Left ventricle myocardium inferior (tissue), 1 donor: ENCODE results near the gene PSD. TPM values are rescaled to one million over a fixed set of nuclear protein-coding genes. Genes with fewer than 3 reads are reported as not detected.

Source experiments
- DNase-seq: peaks from one replicate; pipeline ENCODE4 v3.0.0-alpha.2; 2020
- H3K27ac ChIP-seq: fragments of 200-600 bp; replicated peaks from 2 replicates; pipeline ENCODE4 v1.8.0; 2021
- H3K27me3 ChIP-seq: fragments of 200-600 bp; 2 replicates; pipeline ENCODE4 v1.8.0; 2021; ENCODE audit warnings: low read depth
- H3K36me3 ChIP-seq: fragments of 200-600 bp; 2 replicates; pipeline ENCODE4 v1.8.0; 2021
- H3K4me1 ChIP-seq: fragments of 200-600 bp; 2 replicates; pipeline ENCODE4 v1.8.0; 2021
- H3K4me3 ChIP-seq: fragments of 200-600 bp; 2 replicates; pipeline ENCODE4 v1.8.0; 2021; ENCODE audit warnings: mild to moderate bottlenecking, moderate library complexity
- H3K9me3 ChIP-seq: fragments of 200-600 bp; replicated peaks from 2 replicates; pipeline ENCODE4 v1.8.0; 2021
- intact Hi-C: fragments of 100-400 bp; cut with micrococcal nuclease; formaldehyde crosslinking; loops from one replicate; pipeline ENCODE4 v1.11.0; 2022
- total RNA-seq: library from RNA; stranded (reverse); fragmentation: NEBNext Ultra II Directional; extraction: Animal tissue kit (Norgen Biotek cat#: 25700); gene quantifications from one replicate; pipeline ENCODE4 v1.2.1, GENCODE V29; 2021
- TF ChIP-seq, protein P1 (sequence below): fragments of 200-600 bp; IDR thresholded peaks from 2 replicates; pipeline ENCODE4 v1.8.0; 2021; ENCODE audit warnings: antibody characterized with exemption, mild to moderate bottlenecking, borderline replicate concordance
- donor health status: DM: no; HTN: yes; CAD: no; lungs with severe emphysema.

The PSD gene
- total RNA-seq, 1 donor from 2014 or later, result 0.93 TPM

DNA sequence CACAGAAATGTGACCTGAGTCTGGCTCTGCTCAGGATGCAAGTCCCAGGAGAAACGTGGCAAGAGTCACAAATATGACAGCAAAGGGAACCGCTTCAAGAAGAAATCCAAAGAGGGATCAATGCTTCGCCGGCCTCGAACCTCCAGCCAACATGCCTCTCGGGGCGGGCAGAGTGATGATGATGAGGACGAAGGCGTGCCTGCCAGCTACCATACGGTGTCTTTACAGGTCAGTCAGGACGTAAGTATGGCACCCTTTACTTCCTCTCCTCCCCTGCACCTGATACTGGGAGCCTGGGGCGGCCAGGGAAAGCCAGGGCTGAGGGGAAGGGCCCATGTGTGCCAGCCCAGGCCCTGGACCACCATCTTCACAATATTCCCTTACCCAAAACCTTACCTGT is 41.7 kb downstream of the PSD start:
- TF ChIP-seq, protein P1, sequence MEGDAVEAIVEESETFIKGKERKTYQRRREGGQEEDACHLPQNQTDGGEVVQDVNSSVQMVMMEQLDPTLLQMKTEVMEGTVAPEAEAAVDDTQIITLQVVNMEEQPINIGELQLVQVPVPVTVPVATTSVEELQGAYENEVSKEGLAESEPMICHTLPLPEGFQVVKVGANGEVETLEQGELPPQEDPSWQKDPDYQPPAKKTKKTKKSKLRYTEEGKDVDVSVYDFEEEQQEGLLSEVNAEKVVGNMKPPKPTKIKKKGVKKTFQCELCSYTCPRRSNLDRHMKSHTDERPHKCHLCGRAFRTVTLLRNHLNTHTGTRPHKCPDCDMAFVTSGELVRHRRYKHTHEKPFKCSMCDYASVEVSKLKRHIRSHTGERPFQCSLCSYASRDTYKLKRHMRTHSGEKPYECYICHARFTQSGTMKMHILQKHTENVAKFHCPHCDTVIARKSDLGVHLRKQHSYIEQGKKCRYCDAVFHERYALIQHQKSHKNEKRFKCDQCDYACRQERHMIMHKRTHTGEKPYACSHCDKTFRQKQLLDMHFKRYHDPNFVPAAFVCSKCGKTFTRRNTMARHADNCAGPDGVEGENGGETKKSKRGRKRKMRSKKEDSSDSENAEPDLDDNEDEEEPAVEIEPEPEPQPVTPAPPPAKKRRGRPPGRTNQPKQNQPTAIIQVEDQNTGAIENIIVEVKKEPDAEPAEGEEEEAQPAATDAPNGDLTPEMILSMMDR, result no peak
- Histone ChIP-seq H3K27ac (no peak overlapping the region), H3K4me1 (no peaks in the 10 kb centered on the region), H3K9me3 (no peaks in the 10 kb centered on the region), H3K36me3 (peaks cover 100% of the 10 kb centered on the region), H3K27me3 (no peaks in the 10 kb centered on the region), H3K4me3 (no peak overlapping the region)
- intact Hi-C loops, result no loop called here
- no peak for DNase-seq

DNA sequence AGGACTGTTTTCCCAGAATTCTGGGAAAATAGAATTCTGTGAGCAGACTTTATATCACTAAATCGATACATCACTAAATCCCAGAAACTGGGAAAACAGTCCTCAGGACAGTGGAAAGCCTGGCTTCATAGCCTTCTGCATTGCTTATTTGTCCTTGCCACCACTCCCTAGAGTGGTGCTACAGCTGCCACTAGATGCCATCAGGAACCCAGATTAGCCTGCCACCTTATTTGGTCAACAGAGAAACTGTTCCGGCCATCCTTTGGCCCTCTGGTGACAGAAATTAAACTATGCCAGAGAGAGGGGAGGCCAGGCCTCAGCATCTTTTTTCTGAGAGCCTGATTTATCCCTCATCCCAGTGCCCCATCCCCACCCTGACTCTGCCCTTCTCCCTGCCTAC is 42.7 kb downstream of the PSD start:
- peaks cover 100% of the 10 kb centered on the region for H3K36me3 ChIP-seq
- no peak overlapping the region for H3K27ac ChIP-seq
- no peaks in the 10 kb centered on the region for H3K27me3 ChIP-seq
- intact Hi-C loops, result no loop called here
- H3K4me3 ChIP-seq, result no peak overlapping the region
- no peaks in the 10 kb centered on the region for H3K4me1 ChIP-seq
- DNase-seq, result no peak
- H3K9me3 ChIP-seq, result peaks cover 6% of the 10 kb centered on the region
- TF ChIP-seq, protein P1, result no peak

DNA sequence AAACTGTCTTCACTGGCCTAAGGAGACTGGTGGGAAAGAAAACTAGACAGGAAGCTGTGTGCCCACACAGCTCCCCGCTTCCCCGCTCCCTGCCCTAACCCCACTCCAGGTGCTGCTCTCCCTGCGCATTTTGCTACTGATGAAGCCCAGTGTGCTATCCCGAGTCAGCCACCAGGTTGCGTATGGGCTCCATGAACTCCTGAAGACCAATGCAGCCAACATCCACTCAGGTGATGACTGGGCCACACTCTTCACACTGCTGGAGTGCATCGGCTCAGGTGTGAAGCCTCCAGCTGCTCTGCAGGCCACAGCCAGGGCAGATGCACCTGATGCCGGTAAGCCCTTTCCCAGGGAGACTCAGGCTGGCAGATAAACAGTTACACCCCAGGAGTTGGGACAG is 43.3 kb downstream of the PSD start:
- DNase-seq, result no peak
- H3K4me1 ChIP-seq, result no peaks in the 10 kb centered on the region
- TF ChIP-seq, protein P1, result no peak
- no peak overlapping the region for H3K27ac ChIP-seq
- H3K27me3 ChIP-seq, result no peaks in the 10 kb centered on the region
- H3K9me3 ChIP-seq, result peaks cover 10% of the 10 kb centered on the region
- H3K4me3 ChIP-seq, result no peak overlapping the region
- intact Hi-C loops, result no loop called here
- H3K36me3 ChIP-seq, result peaks cover 100% of the 10 kb centered on the region

DNA sequence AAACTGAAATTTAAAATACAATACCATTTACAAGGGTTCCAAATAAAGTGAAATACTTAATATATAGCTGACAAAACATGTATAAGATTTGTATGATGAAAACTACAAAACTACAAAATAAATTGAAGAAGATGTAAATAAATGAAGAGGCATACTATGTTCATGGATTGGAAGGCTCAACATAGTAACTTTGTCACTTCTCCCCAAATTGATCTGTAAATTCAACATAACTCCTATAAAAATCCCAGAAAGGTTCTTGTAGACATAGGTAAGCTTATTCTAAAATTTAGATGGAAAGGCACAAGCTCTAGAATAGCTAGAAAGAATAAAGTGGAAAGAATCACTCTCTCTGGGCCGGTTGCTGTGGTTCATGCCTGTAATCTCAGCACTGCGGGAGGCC is 47.3 kb downstream of the PSD start:
- Histone ChIP-seq H3K9me3 (peaks cover 10% of the 10 kb centered on the region), H3K27me3 (no peaks in the 10 kb centered on the region), H3K4me1 (no peaks in the 10 kb centered on the region), H3K4me3 (no peak overlapping the region), H3K36me3 (peaks cover 100% of the 10 kb centered on the region), H3K27ac (no peak overlapping the region)
- intact Hi-C loops, result no loop called here
- DNase-seq, result no peak
- TF ChIP-seq, protein P1, result no peak

DNA sequence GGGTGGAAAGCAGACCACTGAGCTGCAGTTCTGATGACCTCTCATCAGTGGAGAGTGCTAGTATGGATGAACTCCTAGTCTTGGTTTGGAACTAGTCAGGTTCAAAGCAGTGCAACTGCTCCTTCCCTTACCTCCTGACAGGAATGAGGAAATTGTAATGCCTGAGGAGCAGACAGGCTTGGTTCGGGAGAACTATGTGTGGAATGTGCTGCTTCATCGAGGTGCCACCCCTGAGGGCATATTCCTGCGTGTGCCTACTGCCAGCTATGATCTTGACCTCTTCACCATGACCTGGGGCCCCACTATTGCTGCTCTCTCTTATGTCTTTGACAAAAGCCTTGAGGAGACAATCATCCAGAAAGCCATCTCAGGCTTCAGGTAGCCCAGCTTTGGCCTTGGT is 50.5 kb downstream of the PSD start:
- no peaks in the 10 kb centered on the region for H3K4me1 ChIP-seq
- TF ChIP-seq, protein P1, result no peak
- no peak for DNase-seq
- H3K4me3 ChIP-seq, result no peak overlapping the region
- H3K27me3 ChIP-seq, result no peaks in the 10 kb centered on the region
- H3K27ac ChIP-seq, result no peak overlapping the region
- H3K36me3 ChIP-seq, result peaks cover 100% of the 10 kb centered on the region
- intact Hi-C loops, result no loop called here
- H3K9me3 ChIP-seq, result peaks cover 10% of the 10 kb centered on the region

DNA sequence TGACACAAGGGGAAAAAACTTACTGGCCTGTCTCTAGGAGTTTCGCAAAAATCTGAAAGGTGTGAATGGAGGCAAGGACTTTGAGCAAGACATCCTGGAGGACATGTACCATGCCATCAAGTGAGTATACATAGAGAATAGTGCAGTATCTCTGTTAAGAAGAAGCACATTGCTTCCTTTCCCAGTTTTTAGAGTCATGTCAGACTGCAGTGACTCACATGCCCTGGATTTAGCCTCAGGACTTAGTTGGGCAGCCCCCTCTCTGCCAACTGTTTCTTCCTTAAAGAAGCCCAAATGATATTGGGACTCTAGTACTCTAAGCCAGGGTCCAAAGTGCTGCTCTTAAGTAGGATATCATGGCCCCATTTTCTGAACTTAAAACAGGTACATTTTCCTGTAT is 51.1 kb downstream of the PSD start:
- H3K27ac ChIP-seq, result no peak overlapping the region

More for the DNA sequence above, 51.1 kb downstream of the PSD start:
- Histone ChIP-seq H3K4me1 (no peaks in the 10 kb centered on the region), H3K27me3 (no peaks in the 10 kb centered on the region), H3K4me3 (no peak overlapping the region), H3K36me3 (peaks cover 100% of the 10 kb centered on the region), H3K9me3 (peaks cover 10% of the 10 kb centered on the region)
- TF ChIP-seq, protein P1, result no peak
- intact Hi-C loops, result no loop called here
- no peak for DNase-seq
